Loucy (cell line): ENCODE results near the gene ABCC3.

Source experiments
- CTCF ChIP-seq: fragments of 200-600 bp; sonication (generic); conservative IDR thresholded peaks from 2 replicates; pipeline ENCODE4 v1.5.1; 2014; ENCODE audit warnings: mild to moderate bottlenecking, antibody characterized with exemption, low read length
- EZH2phosphoT487 ChIP-seq: fragments of 200-600 bp; IDR thresholded peaks from 2 replicates; pipeline ENCODE4 v1.6.1; 2018; ENCODE audit warnings: antibody characterized with exemption, mild to moderate bottlenecking, moderate library complexity, borderline replicate concordance

- TF ChIP-seq CTCF, result no peak
- TF ChIP-seq EZH2phosphoT487, result no peak
Observed at GRCh38 chr17:50621574-50622031, 13.1 kb upstream of the ABCC3 start.
